Left renal cortex interstitium (tissue), 4 donors: Measurements from ENCODE around the gene PCBP3. TPM values are rescaled to one million over a fixed set of nuclear protein-coding genes. Genes with fewer than 3 reads are reported as not detected.

Experiments
- DNase-seq, 4 donors: peaks; one replicate each; pipeline ENCODE4 v3.0.0-alpha.2; 2013; ENCODE audit warnings: low read depth in 4 of 4, low spot score in 2 of 4, missing footprints in 1 of 4
- polyA plus RNA-seq, 4 donors: library from polyadenylated mRNA; unstranded; fragments of 120-200 nt; gene quantifications; one replicate each; pipeline ENCODE4 v1.2.1, GENCODE V29; 2013; ENCODE audit not compliant: insufficient read length in 4 of 4

Gene PCBP3
- polyA plus RNA-seq, 4 donors, result 1.1 to 2.0 (median 1.6) TPM

- DNase-seq, result no peak
These were observed 103.8 kb downstream of the PCBP3 start for GRCh38 chr21:45747233-45747766.

- DNase-seq, result peak in 3 of 4 donors; percentile 17 to 29 (median 20)
These were observed 104.4 kb downstream of the PCBP3 start for GRCh38 chr21:45747802-45748445.

- DNase-seq, result no peak
These were observed 105.1 kb downstream of the PCBP3 start for GRCh38 chr21:45748593-45748992.

GRCh38 chr21:45749974-45750373 is 106.4 kb downstream of the PCBP3 start:
- no peak for DNase-seq

- DNase-seq, result no peak
These were observed 107.4 kb downstream of the PCBP3 start for GRCh38 chr21:45750936-45751335.

GRCh38 chr21:45753445-45753844 is 109.9 kb downstream of the PCBP3 start:
- no peak for DNase-seq

- no peak for DNase-seq
These were observed 112.5 kb downstream of the PCBP3 start for GRCh38 chr21:45756029-45756428.

GRCh38 chr21:45756669-45757068 is 113.1 kb downstream of the PCBP3 start:
- no peak for DNase-seq

- no peak for DNase-seq
These were observed 118.2 kb downstream of the PCBP3 start for GRCh38 chr21:45761704-45762103.

GRCh38 chr21:45763074-45763473 is 119.5 kb downstream of the PCBP3 start:
- DNase-seq, result no peak

GRCh38 chr21:45763506-45763905 is 120.0 kb downstream of the PCBP3 start:
- no peak for DNase-seq

- DNase-seq, result no peak
These were observed 121.3 kb downstream of the PCBP3 start for GRCh38 chr21:45764792-45765191.

GRCh38 chr21:45765375-45765774 is 121.8 kb downstream of the PCBP3 start:
- no peak for DNase-seq

GRCh38 chr21:45766055-45766454 is 122.5 kb downstream of the PCBP3 start:
- no peak for DNase-seq

- DNase-seq, result no peak
These were observed 123.0 kb downstream of the PCBP3 start for GRCh38 chr21:45766501-45766900.

GRCh38 chr21:45767071-45768006 is 123.8 kb downstream of the PCBP3 start:
- no peak for DNase-seq

- no peak for DNase-seq
These were observed 124.7 kb downstream of the PCBP3 start for GRCh38 chr21:45768011-45768739.

GRCh38 chr21:45768740-45769048 is 125.2 kb downstream of the PCBP3 start:
- no peak for DNase-seq

- no peak for DNase-seq
These were observed 125.8 kb downstream of the PCBP3 start for GRCh38 chr21:45769294-45769693.

GRCh38 chr21:45769896-45770295 is 126.4 kb downstream of the PCBP3 start:
- no peak for DNase-seq

GRCh38 chr21:45772180-45772579 is 128.7 kb downstream of the PCBP3 start:
- DNase-seq, result no peak
